ENCODE data around the gene EID2B. TPM values are rescaled to one million over a fixed set of nuclear protein-coding genes. Genes with fewer than 3 reads are reported as not detected.

Gene EID2B
- total and polyA plus RNA-seq, 2 of the 13 experiments (the other 11 are each of a cell fraction or from before 2014, with no cell fraction given) = 2.5 to 3.7 TPM

- TF ChIP-seq ZBTB2 (CRISPR knock-in tag; IDR thresholded peaks at IDR 0.05; ENCODE audit: low read depth) (peak; percentile 93), ZNF503 (CRISPR knock-in tag; IDR thresholded peaks at IDR 0.05) (peak; percentile 80), NR3C1 (CRISPR knock-in tag; IDR thresholded peaks at IDR 0.05) (peak; percentile 58; the same call in 1 of the 2 replicates), ZNF747 (CRISPR knock-in tag; IDR thresholded peaks at IDR 0.05; ENCODE audit: borderline replicate concordance) (0 out of 2 replicates have a peak, but pooled peaks have one; percentile 25), HOXD1 (CRISPR knock-in tag; IDR thresholded peaks at IDR 0.05) (0 out of 2 replicates have a peak, but pooled peaks have one; percentile 74), BCL3 (CRISPR knock-in tag; IDR thresholded peaks at IDR 0.05) (peak; percentile 97), THAP11 (CRISPR knock-in tag; IDR thresholded peaks at IDR 0.05) (peak; percentile 73), ZNF678 (CRISPR knock-in tag; IDR thresholded peaks at IDR 0.05) (peak; percentile 75; the same call in 1 of the 2 replicates), ZNF710 (CRISPR knock-in tag; IDR thresholded peaks at IDR 0.05; ENCODE audit: borderline replicate concordance) (0 out of 2 replicates have a peak, but pooled peaks have one; percentile 10), GPN1 (CRISPR knock-in tag; IDR thresholded peaks at IDR 0.05; ENCODE audit: borderline replicate concordance) (no peak; the same call in 1 of the 2 replicates), ZNF687 (CRISPR knock-in tag; IDR thresholded peaks at IDR 0.05) (peak; percentile 96), ARID2 (CRISPR knock-in tag; IDR thresholded peaks at IDR 0.05; ENCODE audit: borderline replicate concordance) (peak; percentile 85; the same call in 1 of the 2 replicates), ZNF773 (CRISPR knock-in tag; IDR thresholded peaks at IDR 0.05; ENCODE audit: borderline replicate concordance) (peak; percentile 97), ESRRA (CRISPR knock-in tag; IDR thresholded peaks at IDR 0.05; ENCODE audit: low read depth) (peak; percentile 52), ZNF44 (CRISPR knock-in tag; IDR thresholded peaks at IDR 0.05) (no peak), RELA (CRISPR knock-in tag; IDR thresholded peaks at IDR 0.05) (peak; percentile 66; the same call in 1 of the 2 replicates), KLF12 (CRISPR knock-in tag; IDR thresholded peaks at IDR 0.05; ENCODE audit: borderline replicate concordance) (peak; percentile 97)
Observed at GRCh38 chr19:39506944-39507714, 25.5 kb downstream of the EID2B start (continued).

Data from HepG2 (cell line).